ENCODE results near the gene HLA-B.

- TF ChIP-seq CTCF (IDR thresholded peaks at IDR 0.05; ENCODE audit: insufficient read depth, low read length) (no peak), POLR2AphosphoS5 (IDR thresholded peaks at IDR 0.05; ENCODE audit: low read depth) (no peak), REST (IDR thresholded peaks at IDR 0.05; ENCODE audit: insufficient replicate concordance, low read depth) (no peak), GABPA (IDR thresholded peaks at IDR 0.05; ENCODE audit: low read depth) (no peak)
These were observed 7.7 kb downstream of the HLA-B start for GRCh38 chr6:31349301-31349700.
